Measurements from ENCODE around the gene FAM13A.

Gene FAM13A

DNA sequence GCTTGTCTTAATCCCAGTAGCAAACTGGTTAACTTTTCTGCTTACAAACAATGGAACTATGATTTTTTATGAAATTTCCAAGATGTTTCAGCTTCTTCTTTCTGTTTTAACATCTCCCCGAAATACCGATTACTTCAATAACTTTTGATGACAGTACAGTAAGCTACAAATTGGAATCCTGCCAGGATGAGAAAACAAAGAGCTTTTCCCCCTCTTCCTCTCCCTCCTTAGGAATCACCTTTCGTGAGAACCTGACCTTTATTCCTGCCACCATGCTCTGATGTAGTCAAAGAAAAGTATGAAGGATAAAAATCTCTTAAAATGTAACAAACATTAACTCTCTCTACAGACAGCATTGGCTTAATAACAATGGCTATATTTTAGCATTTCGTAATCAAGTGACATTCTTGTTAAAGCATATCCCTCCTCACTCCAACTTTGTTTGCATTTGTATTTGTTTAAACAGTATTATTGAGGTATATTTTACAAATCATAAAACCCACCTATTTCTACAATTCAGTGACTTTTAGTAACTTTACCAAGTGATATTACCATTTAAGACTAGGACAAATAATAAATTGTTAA lies 210.7 kb downstream of the FAM13A start:
- DNase-seq (ENCODE audit: low spot score in 2 of 2) = no peak
- no peak overlapping the region for H3K4me3 ChIP-seq
- in situ Hi-C loops (cut with MboI; ENCODE audit: low sequenced_read_pairs) = no loop called here
- H3K27me3 ChIP-seq (ENCODE audit: low read depth) = no peaks in the 10 kb centered on the region
- H3K36me3 ChIP-seq (replicated peaks) = no peaks in the 10 kb centered on the region
- no peaks in the 10 kb centered on the region for H3K9me3 ChIP-seq
- peaks cover 3% of the 10 kb centered on the region; the same call in 1 of the 2 replicates for H3K4me1 ChIP-seq

DNA sequence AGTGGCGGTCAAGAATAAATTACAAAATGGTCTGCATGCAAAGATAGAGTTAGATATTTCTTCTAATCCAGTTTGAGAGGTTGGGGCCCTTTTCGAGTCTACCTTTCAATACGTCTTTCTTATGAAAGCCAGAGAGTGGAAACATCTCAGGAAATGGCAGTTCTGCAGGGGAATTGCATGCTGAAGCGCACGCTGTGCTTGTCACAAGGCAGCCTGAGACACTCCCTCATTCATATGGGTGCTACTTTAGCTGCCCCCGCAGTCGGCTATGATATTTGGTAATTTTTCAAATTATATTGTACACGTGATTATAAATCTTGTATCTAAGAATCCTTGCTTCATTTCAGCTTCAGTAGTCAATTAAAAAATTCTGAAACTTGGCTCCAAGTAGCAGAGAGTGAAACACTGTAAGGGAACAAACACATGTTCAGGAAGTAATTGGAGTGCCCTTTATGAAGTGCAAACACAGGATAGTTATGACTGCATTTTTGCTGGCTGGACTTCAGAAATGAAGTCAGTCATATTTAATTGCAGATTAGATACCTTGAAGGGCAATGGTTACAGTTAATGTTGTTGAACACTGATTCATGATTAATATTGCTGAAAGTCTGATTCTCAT lies 213.8 kb downstream of the FAM13A start:
- Histone ChIP-seq H3K9me3 (no peaks in the 10 kb centered on the region), H3K4me3 (no peak overlapping the region), H3K27me3 (ENCODE audit: low read depth) (no peaks in the 10 kb centered on the region), H3K36me3 (replicated peaks) (no peaks in the 10 kb centered on the region), H3K4me1 (peaks cover 3% of the 10 kb centered on the region; the same call in 1 of the 2 replicates)
- no peak for DNase-seq (ENCODE audit: low spot score in 2 of 2)
- in situ Hi-C loops (cut with MboI; ENCODE audit: low sequenced_read_pairs) = no loop called here

DNA sequence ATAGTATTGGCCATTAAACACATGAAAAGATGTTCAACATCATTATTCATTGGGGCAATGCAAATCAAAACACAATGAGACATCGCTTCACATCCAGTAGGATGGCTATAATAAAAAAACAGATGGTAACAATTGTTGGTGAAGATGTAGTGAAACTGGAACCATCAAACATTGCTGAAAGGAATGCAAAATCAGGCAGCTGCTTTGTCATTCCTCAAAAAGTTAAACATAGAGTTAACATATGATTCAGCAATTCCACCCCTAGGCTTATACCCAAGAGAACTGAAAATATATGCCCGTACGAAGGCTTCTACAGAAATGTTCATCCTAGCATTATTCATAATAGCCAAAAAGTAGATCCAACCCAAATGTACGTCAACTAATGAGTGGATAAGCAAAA lies 215.3 kb downstream of the FAM13A start:
- in situ Hi-C loops (cut with MboI; ENCODE audit: low sequenced_read_pairs) = no loop called here
- no peaks in the 10 kb centered on the region for H3K27me3 ChIP-seq (ENCODE audit: low read depth)
- H3K36me3 ChIP-seq (replicated peaks) = no peaks in the 10 kb centered on the region
- no peak overlapping the region for H3K4me3 ChIP-seq
- no peak for DNase-seq (ENCODE audit: low spot score in 2 of 2)
- no peaks in the 10 kb centered on the region for H3K9me3 ChIP-seq
- peaks cover 3% of the 10 kb centered on the region; the same call in 1 of the 2 replicates for H3K4me1 ChIP-seq

DNA sequence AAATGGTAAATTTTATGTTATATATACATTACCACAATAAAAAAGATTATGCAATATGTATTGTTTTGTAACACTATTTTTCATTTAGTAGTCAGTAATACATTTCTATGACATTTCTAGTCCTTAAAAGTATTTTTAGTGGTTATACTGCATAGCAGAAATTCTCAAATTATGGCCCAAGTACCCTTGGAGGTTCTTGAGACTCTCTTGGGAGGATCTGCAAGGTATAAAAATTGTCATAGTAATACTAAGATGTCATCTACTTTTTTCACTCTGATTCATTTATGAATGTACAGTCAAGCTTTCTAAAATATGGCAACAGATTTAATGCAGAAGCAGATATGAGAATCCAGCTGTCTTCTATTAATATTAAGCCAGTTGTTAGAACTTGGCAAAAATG lies 220.8 kb downstream of the FAM13A start:
- H3K9me3 ChIP-seq = no peaks in the 10 kb centered on the region
- no peaks in the 10 kb centered on the region for H3K36me3 ChIP-seq (replicated peaks)
- no peaks in the 10 kb centered on the region for H3K4me1 ChIP-seq
- no peak for DNase-seq (ENCODE audit: low spot score in 2 of 2)
- no peak overlapping the region for H3K4me3 ChIP-seq
- in situ Hi-C loops (cut with MboI; ENCODE audit: low sequenced_read_pairs) = no loop called here
- H3K27me3 ChIP-seq (ENCODE audit: low read depth) = no peaks in the 10 kb centered on the region

DNA sequence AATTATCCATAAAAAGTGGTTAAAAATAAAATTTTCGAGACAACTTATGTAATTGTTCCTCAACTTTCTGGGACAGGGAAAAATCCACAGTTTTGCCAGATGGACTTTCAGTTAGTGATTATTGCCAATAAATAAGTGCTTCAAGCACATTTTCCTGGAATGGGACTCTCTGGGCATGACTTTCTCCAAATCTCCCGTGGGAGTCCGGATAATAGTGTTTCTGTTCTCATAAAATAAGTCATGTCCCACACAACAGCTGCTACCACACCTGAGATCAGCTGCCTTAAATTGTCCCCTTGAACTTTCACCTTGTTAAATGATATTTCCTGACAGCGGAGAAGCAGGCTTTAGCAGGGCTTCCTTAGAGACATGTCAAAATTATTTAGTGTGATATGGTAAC lies 226.0 kb downstream of the FAM13A start:
- Histone ChIP-seq H3K4me1 (no peaks in the 10 kb centered on the region), H3K27me3 (ENCODE audit: low read depth) (no peaks in the 10 kb centered on the region), H3K9me3 (no peaks in the 10 kb centered on the region), H3K4me3 (no peak overlapping the region), H3K36me3 (replicated peaks) (no peaks in the 10 kb centered on the region)
- no peak for DNase-seq (ENCODE audit: low spot score in 2 of 2)
- in situ Hi-C loops (cut with MboI; ENCODE audit: low sequenced_read_pairs) = no loop called here

DNA sequence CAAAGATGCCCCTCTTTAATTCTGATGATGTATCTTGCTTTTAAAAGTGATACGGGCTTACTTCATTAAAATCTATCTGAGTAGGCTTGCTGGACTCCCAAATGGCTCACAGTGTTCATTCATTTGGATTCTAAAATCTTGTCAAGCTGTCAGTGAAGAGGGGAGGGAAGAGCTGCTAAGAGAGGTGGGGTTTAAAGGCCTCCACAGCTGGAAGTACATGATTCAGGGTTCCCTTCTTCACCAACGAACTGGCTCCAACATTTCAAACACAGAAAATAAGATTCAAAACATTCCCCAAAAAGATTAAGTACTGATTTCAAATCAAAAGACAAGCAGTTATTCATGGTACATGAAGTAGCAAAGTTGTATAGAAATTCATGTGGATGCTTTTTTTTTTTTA lies 226.4 kb downstream of the FAM13A start:
- Histone ChIP-seq H3K27me3 (ENCODE audit: low read depth) (no peaks in the 10 kb centered on the region), H3K36me3 (replicated peaks) (no peaks in the 10 kb centered on the region), H3K4me3 (no peak overlapping the region), H3K9me3 (no peaks in the 10 kb centered on the region), H3K4me1 (no peaks in the 10 kb centered on the region)
- in situ Hi-C loops (cut with MboI; ENCODE audit: low sequenced_read_pairs) = no loop called here
- DNase-seq (ENCODE audit: low spot score in 2 of 2) = no peak

DNA sequence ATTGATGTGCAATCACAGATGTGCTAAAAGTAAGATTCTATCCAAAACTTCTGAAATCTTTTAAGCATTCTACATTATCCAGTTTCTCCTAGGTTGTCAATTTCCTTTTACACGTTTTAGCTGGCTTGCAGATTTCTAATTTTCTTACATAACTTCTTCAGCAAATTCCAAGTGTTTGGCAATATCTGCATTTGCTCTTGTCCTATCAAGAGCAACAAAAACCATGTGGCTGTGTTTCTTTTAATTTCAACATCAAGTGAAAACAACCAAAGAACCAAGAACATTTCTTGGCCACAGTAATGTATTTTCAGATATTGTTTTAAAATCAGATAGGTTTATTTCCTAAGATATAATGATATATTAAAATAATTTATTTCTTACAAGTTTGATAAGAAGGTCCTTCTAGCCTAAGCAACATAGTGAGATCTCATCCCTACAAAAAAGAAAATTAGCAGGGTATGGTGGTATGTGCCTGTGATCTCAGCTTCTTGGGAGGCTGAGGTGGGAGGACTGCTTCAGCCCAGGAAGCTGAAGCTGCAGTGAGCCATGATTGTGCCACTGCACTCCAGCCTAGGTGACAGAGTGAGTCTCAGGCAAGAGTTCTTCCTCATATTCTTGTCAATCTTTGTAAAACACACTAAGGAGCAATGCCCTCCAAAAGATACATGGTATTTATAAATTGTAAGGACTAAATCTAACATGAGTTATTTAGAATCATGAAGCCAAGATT lies 228.0 kb downstream of the FAM13A start:
- in situ Hi-C loops (cut with MboI; ENCODE audit: low sequenced_read_pairs) = no loop called here
- no peak for DNase-seq (ENCODE audit: low spot score in 2 of 2)
- Histone ChIP-seq H3K9me3 (no peaks in the 10 kb centered on the region), H3K27me3 (ENCODE audit: low read depth) (no peaks in the 10 kb centered on the region), H3K36me3 (replicated peaks) (no peaks in the 10 kb centered on the region), H3K4me1 (no peaks in the 10 kb centered on the region; the same call in 1 of the 2 replicates), H3K4me3 (no peak overlapping the region)

DNA sequence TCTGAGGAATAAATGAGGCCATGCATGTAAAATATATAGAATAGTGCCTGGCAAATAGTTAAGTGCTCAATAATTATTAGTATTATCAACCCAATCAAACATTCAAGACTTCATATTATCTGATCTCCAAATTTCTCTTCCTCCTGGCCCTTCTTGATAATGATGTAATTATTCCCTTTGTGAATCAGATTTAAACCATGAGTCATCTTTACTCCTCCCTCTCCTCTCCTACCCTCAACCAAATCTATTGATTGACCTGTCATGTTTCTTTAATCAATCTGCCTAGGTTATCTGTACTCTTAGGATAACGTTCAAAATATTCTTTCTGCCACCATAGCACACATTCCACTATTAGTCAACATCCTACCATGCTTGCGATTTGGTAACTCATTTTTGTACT lies 229.5 kb downstream of the FAM13A start:
- no peaks in the 10 kb centered on the region for H3K36me3 ChIP-seq (replicated peaks)
- no peak for DNase-seq (ENCODE audit: low spot score in 2 of 2)
- no peaks in the 10 kb centered on the region for H3K27me3 ChIP-seq (ENCODE audit: low read depth)
- in situ Hi-C loops (cut with MboI; ENCODE audit: low sequenced_read_pairs) = no loop called here
- H3K4me3 ChIP-seq = no peak overlapping the region
- no peaks in the 10 kb centered on the region for H3K9me3 ChIP-seq
- peaks cover 8% of the 10 kb centered on the region for H3K4me1 ChIP-seq

DNA sequence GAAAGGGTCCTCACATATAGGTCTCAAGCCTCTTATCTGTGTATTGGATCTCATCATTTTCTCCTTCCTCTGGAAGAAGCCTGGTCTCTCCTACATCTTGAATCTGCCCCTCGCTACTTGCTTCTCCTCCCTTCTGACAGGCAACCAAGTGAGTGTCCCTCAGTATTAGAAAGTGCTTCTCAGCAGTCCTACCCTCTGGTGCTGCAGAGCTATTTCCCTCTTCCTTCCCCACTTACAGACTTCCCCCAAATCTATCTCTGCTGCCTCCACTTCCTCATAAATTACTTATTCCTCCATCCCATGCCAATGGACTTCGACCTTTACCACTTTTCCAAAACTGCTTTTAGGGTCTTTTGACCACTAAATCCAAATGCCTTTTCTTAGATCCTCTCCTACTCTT lies 230.2 kb downstream of the FAM13A start:
- DNase-seq (ENCODE audit: low spot score in 2 of 2) = no peak
- H3K27me3 ChIP-seq (ENCODE audit: low read depth) = no peaks in the 10 kb centered on the region
- in situ Hi-C loops (cut with MboI; ENCODE audit: low sequenced_read_pairs) = no loop called here

DNA sequence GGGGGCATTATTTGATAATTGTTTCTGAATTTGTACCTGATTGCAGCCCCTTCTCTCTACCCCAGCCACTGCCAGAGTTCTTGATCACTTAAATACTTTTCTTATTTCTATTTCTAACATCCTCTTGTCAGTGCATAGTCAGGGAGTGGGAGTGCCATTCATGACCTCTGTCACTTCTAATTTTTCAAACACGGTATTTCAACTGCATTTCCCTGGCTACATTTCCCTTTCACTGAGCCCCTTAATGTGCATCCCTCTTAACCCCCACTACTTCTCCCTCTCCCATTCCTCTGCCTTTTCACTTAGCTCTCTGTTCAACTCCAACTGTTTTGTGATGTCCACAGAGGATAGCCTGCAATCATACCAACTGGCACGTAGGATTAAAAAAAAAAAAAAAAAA lies 231.1 kb downstream of the FAM13A start:
- Histone ChIP-seq H3K4me1 (peaks cover 20% of the 10 kb centered on the region), H3K4me3 (no peak overlapping the region), H3K36me3 (replicated peaks) (no peaks in the 10 kb centered on the region), H3K27me3 (ENCODE audit: low read depth) (no peaks in the 10 kb centered on the region), H3K9me3 (no peaks in the 10 kb centered on the region)
- in situ Hi-C loops (cut with MboI; ENCODE audit: low sequenced_read_pairs) = no loop called here
- no peak for DNase-seq (ENCODE audit: low spot score in 2 of 2)

More for the DNA sequence above, 230.2 kb downstream of the FAM13A start:
- H3K9me3 ChIP-seq = no peaks in the 10 kb centered on the region
- no peaks in the 10 kb centered on the region for H3K36me3 ChIP-seq (replicated peaks)
- peaks cover 15% of the 10 kb centered on the region for H3K4me1 ChIP-seq
- H3K4me3 ChIP-seq = no peak overlapping the region

DNA sequence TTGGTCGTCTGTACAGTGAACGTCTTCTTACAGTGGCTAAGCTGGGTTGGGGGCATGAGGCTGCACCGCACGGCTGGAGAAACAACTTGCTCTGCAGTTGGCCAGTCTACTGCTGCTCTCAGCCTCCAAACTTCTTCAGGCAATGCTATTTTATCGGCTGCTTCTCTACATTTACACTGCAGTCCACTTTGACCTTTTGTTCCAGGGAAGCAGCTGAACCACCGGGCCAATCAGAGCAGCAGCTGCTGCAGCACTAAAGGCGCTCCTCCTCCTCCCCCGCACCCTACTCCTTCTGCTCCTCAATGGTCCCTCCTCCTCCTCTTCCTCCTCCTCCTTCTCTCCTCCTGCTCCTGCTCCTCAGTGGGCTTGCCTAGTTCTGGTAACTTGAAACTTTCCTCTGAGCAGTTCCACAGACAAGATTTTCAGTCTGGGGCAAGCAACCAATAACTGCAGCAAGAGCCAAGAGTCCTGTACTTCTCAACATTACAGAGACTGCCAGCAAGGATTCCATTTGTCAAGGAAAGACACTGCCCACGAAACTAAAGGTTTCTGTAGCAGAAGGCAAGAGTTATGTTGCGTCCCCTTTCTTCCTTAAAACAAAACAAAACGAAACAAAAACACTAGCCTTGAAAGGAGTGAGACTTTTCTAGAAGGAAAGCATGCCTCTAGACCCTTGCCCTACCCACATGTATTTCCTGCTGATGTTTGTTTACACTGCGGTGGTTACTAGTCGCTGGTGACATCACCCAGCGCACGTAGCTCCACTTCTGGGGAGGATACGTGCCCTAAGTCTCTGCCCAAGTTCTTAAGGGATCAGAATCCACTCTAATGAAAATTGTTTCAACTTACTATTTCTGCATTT lies 233.7 kb downstream of the FAM13A start:
- H3K4me3 ChIP-seq = peak overlapping the region; percentile 26
- no peaks in the 10 kb centered on the region for H3K36me3 ChIP-seq (replicated peaks)
- peak; percentile 90 to 94 for DNase-seq (ENCODE audit: low spot score in 2 of 2)
- H3K27me3 ChIP-seq (ENCODE audit: low read depth) = no peaks in the 10 kb centered on the region
- peaks cover 20% of the 10 kb centered on the region for H3K4me1 ChIP-seq
- no peaks in the 10 kb centered on the region for H3K9me3 ChIP-seq
- in situ Hi-C loops (cut with MboI; ENCODE audit: low sequenced_read_pairs) = loop anchor here (25.0 kb wide), 1 partner anchor 286 kb away; no protein-coding TSS in a partner anchor

DNA sequence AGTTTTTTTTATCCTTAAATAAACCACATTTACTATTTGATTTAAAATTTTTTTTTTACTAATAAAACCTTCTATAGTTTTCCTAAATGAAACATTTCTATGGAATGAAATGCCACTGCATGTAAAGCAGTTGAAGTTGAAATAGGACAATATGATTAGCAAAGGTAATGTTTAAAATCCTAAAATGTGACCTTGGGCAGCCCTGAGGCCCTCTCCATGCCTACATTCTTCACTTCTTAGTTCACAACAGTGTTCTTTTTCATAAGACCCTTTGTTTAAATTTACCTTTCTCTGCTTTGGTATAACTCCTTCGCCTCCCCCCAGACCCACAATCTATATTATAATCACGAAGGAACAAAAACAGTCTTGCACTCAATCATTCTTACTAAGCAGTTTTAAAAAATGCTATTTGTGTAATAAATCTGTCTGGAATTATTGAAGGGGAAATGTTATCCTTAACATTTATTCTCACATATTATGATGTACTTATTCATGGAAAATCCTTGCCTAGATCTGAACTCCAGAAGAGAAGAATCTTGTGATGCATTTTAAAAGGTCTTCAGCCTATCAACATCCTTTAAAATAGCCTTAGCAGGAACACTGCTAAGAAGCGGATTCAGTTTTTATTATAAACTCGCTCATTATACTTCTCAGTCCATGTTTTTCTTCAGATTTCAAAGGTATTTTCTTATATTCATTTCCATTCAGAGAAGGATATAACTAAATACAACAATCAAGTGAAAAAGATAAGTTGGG lies 234.8 kb downstream of the FAM13A start:
- peaks cover 20% of the 10 kb centered on the region for H3K4me1 ChIP-seq
- H3K4me3 ChIP-seq = no peak overlapping the region; the same call in 1 of the 2 replicates
- H3K9me3 ChIP-seq = no peaks in the 10 kb centered on the region
- H3K27me3 ChIP-seq (ENCODE audit: low read depth) = no peaks in the 10 kb centered on the region
- in situ Hi-C loops (cut with MboI; ENCODE audit: low sequenced_read_pairs) = loop anchor here (25.0 kb wide), 1 partner anchor 285 kb away; no protein-coding TSS in a partner anchor
- H3K36me3 ChIP-seq (replicated peaks) = no peaks in the 10 kb centered on the region
- no peak for DNase-seq (ENCODE audit: low spot score in 2 of 2)

DNA sequence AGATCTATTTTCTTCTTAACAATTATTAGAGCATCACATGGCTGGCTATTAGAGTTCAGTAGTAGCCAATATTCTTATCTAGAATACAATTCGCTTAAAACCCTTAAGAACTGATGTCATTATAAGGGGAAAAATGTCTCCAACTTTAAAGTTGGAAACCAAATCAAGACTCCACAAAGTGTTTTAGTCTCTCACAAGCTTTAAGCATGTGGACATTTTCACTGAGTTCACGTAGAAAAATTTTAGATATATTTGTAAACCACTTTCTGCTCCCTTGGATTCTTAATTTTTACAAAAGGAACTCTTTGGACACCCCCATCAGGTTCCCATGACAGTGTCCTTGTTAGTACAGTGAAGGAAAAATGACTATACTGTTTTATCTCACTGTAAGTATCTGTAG lies 235.5 kb downstream of the FAM13A start:
- DNase-seq (ENCODE audit: low spot score in 2 of 2) = no peak
- Histone ChIP-seq H3K9me3 (no peaks in the 10 kb centered on the region), H3K27me3 (ENCODE audit: low read depth) (no peaks in the 10 kb centered on the region), H3K4me3 (no peak overlapping the region), H3K4me1 (peaks cover 21% of the 10 kb centered on the region), H3K36me3 (replicated peaks) (no peaks in the 10 kb centered on the region)
- in situ Hi-C loops (cut with MboI; ENCODE audit: low sequenced_read_pairs) = loop anchor here (25.0 kb wide), 1 partner anchor 284 kb away; no protein-coding TSS in a partner anchor

Measured in HAP-1 (cell line).